ENCODE data around the gene RUNX2.

The RUNX2 gene

DNA sequence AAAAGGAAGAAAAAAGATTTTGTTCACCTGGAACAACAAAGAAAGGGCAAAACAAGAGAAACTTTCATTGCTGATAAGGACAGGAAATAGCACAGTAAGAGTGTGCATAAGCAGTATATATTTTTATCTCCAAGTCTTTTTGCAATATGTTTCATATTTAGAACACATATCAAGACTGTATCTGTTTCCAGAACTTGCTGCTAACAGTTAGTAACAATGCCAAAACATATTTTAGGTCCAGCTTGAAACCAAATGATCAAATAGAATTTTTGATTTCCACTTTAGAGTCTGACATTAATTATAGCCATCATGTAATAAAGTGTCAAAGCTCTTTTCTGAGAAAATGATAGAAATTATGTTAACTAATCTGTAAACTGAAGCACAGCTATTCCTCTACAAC is 193.1 kb downstream of the RUNX2 start:
- Mint-ChIP-seq H3K27me3 (ENCODE audit: low read depth) (no peaks in the 10 kb centered on the region), H3K4me3 (no peak overlapping the region), H3K4me1 (ENCODE audit: low read depth) (no peaks in the 10 kb centered on the region), H3K9me3 (no peaks in the 10 kb centered on the region), H3K36me3 (ENCODE audit: low read depth) (peaks cover 4% of the 10 kb centered on the region), H3K27ac (no peak overlapping the region)

DNA sequence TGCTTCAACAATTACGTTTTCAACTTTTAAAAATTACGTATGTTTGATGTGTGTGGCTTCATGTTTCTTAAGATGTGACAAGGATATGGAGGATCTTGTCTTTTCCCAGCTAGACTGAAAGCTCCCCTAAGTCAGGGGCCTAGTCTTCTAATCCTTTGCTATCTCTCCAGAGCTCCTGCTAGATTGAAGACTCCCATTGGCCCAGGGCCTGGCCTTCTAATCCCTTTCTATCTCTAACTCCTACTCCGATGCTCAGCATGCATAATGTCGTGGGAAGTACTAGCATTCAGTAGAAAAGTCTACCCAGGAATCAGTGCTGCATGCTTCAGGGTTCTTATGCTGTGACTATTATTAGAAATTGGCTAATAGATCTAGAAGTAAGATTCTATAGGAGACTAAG is 194.4 kb downstream of the RUNX2 start:
- Mint-ChIP-seq H3K9me3 (peaks cover 5% of the 10 kb centered on the region), H3K4me1 (ENCODE audit: low read depth) (no peaks in the 10 kb centered on the region), H3K27me3 (ENCODE audit: low read depth) (no peaks in the 10 kb centered on the region), H3K4me3 (no peak overlapping the region), H3K27ac (no peak overlapping the region), H3K36me3 (ENCODE audit: low read depth) (peaks cover 9% of the 10 kb centered on the region)

DNA sequence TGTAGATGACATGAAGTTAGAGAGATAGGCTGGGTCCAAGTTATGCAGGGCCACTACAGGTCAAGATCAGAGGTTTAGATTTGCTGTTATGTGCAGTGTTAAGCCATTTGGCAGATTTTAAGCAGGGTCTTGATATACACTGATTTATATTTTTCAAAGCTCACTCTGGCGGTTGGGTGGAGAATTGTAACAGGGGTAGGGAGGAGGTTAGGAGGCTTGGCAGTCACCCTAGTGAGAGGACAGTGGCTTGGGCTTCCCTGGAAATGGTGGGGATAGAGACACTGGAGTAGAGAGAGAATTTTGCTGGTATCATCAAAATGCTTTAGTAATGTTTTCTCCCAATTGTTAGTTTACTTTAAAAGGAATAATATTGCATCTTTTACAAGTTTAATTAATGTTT is 199.1 kb downstream of the RUNX2 start:
- Mint-ChIP-seq H3K9me3 (peaks cover 11% of the 10 kb centered on the region), H3K4me1 (ENCODE audit: low read depth) (no peaks in the 10 kb centered on the region), H3K36me3 (ENCODE audit: low read depth) (peaks cover 13% of the 10 kb centered on the region), H3K27me3 (ENCODE audit: low read depth) (no peaks in the 10 kb centered on the region), H3K4me3 (no peak overlapping the region), H3K27ac (no peak overlapping the region)

DNA sequence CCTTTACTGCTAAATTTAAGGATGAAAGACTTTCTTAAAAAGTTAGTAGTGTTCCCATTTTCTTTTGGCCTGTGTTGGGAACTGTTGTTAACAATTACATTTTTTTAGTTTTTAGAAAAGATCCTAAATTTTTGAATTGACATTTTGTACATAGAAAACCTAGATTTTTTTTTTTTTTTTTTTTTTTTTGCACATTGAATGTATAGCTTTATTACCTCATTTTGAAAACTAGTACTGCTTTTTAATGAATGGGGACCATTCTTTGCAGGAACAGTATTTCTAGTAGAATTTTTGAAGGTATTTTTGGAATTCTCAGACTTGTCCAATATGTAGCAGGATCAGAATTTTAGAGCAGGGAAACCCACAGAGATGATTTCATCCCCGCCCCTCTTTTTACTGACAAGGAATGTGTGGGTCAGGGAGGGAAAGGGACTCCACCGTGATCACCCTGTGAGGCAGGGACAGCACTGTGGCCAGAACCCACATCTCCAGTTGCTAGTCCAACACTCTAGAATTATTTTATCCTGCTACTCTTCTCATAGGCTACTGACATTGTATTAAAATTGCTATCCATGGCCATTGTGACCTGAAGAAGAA is 204.0 kb downstream of the RUNX2 start:
- peaks cover 9% of the 10 kb centered on the region for H3K4me1 Mint-ChIP-seq (ENCODE audit: low read depth)
- H3K27ac Mint-ChIP-seq = no peak overlapping the region
- H3K27me3 Mint-ChIP-seq (ENCODE audit: low read depth) = no peaks in the 10 kb centered on the region
- no peak overlapping the region for H3K4me3 Mint-ChIP-seq
- peaks cover 8% of the 10 kb centered on the region for H3K9me3 Mint-ChIP-seq
- H3K36me3 Mint-ChIP-seq (ENCODE audit: low read depth) = peaks cover 22% of the 10 kb centered on the region

DNA sequence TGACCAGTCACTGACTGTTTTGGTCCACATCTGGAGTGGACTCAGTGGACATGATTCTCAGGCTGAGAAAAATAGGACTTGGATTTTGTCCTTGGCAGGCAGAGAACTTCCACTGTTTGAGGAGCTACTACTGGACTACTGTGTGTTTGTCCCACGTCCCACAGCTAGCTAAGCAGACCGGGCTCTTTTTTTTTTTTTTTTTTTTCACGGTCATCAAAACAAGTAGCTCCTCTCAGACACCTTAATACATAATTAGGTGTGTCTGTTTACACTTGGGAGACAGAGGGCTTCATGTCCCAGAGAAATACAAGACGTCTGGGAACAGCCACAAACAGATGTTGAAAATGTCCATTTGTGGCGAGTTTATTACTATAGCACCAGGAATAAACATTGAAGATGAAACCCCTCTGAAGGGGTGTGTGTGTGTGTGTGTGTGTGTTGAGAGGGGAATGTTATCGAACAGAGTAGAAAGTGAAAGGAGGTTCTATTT is 204.6 kb downstream of the RUNX2 start:
- Mint-ChIP-seq H3K4me3 (no peak overlapping the region), H3K27me3 (ENCODE audit: low read depth) (no peaks in the 10 kb centered on the region), H3K4me1 (ENCODE audit: low read depth) (peaks cover 9% of the 10 kb centered on the region), H3K36me3 (ENCODE audit: low read depth) (peaks cover 18% of the 10 kb centered on the region), H3K9me3 (peaks cover 4% of the 10 kb centered on the region), H3K27ac (no peak overlapping the region)

DNA sequence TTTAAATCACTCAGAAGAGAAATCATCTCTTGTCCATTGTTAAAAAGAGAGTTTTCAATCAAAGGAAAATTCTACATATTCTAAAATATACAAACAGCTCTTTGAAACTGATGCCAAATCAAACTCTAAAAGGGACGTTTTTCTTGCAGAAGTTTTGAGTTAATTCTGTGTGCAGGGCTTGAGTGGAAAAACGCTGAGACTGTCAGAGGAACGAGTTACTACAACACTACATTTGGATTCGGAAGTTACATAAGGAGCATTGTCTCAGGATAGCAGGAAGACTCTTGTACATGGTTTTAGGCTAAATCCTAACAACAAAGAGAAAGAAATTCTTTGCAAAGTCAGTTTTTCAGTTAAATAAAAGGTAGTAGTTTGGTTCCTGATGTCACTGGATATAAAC is 205.3 kb downstream of the RUNX2 start:
- Mint-ChIP-seq H3K4me1 (ENCODE audit: low read depth) (peaks cover 9% of the 10 kb centered on the region), H3K36me3 (ENCODE audit: low read depth) (peaks cover 17% of the 10 kb centered on the region), H3K27me3 (ENCODE audit: low read depth) (no peaks in the 10 kb centered on the region), H3K4me3 (no peak overlapping the region), H3K27ac (no peak overlapping the region), H3K9me3 (no peaks in the 10 kb centered on the region)

DNA sequence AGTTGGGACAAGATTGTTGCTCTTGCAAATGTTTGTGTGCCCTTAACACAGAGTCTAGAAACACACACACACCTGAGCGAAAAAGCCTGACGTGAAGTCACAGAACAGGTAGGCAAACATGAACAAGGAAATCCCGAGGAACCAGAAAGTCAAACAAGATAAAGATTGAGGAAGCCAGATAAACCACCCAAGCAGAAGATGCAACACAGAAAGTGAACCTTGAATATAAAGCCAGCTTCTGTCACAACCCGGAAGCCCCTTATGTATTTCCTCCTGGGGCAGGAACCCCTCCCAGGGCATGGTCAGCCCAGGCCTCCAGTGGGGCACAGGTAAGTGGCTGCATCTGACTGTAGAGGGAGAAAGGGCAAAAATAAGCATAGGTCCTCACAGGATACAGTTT is 207.8 kb downstream of the RUNX2 start:
- Mint-ChIP-seq H3K4me1 (ENCODE audit: low read depth) (peaks cover 15% of the 10 kb centered on the region), H3K36me3 (ENCODE audit: low read depth) (peaks cover 20% of the 10 kb centered on the region), H3K27me3 (ENCODE audit: low read depth) (no peaks in the 10 kb centered on the region), H3K4me3 (no peak overlapping the region), H3K27ac (no peak overlapping the region), H3K9me3 (no peaks in the 10 kb centered on the region)

DNA sequence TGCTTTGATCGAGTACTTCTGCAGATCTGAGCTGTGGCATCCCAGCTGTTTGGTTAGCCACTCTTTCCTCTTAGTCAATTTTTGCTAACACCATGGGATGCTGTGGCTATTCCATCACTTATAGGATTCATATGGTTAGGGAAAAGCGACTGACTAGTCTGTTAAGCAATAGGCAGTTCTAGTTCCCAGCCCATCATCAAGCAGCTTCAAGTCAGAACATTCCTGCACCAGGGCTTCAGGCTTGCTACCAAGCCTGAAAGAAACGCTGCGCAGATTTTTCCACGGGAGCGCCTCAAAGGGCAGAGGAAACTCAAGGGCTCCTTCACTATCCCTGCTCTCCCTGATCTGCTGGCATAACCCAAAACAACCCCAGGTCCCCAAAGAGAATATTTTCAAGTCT is 209.4 kb downstream of the RUNX2 start:
- no peaks in the 10 kb centered on the region for H3K27me3 Mint-ChIP-seq (ENCODE audit: low read depth)
- peaks cover 24% of the 10 kb centered on the region for H3K36me3 Mint-ChIP-seq (ENCODE audit: low read depth)

DNA sequence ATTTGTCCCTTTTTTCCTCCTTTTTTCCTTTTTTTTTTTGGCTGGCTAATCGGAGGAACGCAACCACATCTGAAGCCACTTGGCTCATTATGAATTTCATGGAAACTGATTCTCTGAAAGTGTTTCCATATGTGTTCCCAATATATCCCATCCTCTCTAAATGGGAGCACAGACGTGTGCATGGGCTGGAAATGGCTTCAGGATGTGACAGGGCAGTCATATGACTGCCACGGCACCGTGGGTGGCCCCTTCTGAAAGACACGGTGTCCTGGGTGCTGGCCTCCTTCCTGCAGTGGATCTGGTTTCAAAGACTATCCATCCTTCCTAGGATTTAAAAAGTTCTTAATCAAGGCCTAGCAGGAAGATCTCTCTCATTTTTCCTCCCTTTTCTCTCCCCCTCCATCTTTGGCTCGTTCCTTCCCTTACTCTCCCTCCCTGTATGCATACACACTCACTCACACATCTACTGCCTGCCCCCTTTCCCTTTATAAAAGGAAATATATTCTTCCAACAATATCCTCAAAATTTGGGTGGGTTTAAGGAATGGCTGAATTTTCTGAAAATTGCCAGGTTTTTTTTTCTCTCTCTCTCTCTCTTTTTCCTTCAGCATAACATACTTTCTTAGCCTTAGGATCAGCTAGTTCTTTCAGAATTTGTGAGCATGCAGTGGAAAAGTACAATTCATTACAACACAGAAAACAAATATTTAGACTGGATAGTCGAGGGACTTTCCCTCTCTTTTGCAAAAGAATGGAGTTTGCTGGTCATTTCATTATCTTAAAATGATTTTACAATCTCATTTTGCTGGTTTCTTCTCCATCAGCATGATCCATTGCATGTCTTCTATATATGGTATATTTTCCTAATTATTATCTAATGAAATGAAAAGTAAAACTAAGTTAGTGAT is 210.8 kb downstream of the RUNX2 start:
- Mint-ChIP-seq H3K4me1 (ENCODE audit: low read depth) (peaks cover 19% of the 10 kb centered on the region), H3K4me3 (no peak overlapping the region), H3K36me3 (ENCODE audit: low read depth) (peaks cover 22% of the 10 kb centered on the region), H3K27ac (no peak overlapping the region), H3K9me3 (no peaks in the 10 kb centered on the region), H3K27me3 (ENCODE audit: low read depth) (no peaks in the 10 kb centered on the region)

More for the DNA sequence above, 209.4 kb downstream of the RUNX2 start:
- Mint-ChIP-seq H3K4me1 (ENCODE audit: low read depth) (peaks cover 17% of the 10 kb centered on the region), H3K4me3 (no peak overlapping the region), H3K9me3 (no peaks in the 10 kb centered on the region), H3K27ac (no peak overlapping the region)

DNA sequence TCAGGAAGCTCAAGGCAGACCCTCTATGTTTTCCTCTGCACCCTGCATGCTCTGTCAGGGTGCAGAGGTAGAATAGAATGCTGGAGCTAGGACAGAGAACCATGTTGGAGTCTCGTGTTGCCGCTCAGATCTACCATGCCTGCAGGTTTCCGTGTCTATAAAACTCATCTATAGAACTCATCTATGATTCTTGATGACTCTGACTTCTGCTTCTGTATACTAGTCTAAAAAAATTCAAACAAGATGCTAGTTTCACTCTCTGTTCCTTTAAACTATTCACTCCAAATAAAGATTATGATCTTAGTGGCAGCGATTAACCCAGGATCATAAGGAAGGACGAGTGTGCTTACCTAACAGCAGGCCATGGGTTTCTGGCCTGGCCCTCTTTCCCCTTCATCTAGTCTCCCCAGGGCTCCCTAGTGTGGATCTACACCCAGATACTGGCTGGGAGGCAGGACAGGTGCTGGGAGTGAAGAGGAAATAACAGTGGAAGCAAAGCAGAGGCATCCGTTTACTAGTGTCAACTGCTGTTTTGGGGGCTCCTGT is 212.3 kb downstream of the RUNX2 start:
- Mint-ChIP-seq H3K4me1 (ENCODE audit: low read depth) (peaks cover 19% of the 10 kb centered on the region), H3K27me3 (ENCODE audit: low read depth) (no peaks in the 10 kb centered on the region), H3K9me3 (no peaks in the 10 kb centered on the region), H3K27ac (no peak overlapping the region), H3K4me3 (no peak overlapping the region), H3K36me3 (ENCODE audit: low read depth) (peaks cover 20% of the 10 kb centered on the region)

DNA sequence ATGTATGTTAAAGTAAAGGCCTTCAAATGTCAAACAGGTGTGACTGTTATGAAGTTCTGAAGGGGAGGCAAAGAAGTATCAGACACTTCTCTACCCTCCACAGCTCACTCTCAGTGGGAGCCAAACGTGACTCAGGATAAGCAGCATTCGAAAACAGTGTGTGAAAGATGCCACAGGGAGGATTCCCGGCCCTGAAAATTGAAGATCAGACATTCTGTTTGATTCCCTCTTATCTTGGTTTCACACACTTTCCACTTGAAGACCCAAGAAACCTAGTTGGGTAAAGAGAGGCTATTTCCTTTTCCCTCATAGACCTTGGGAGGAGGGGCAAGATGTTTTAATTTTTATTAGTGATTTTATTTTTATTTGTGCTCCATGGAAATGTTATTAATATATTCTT is 213.8 kb downstream of the RUNX2 start:
- peaks cover 15% of the 10 kb centered on the region for H3K4me1 Mint-ChIP-seq (ENCODE audit: low read depth)
- no peaks in the 10 kb centered on the region for H3K27me3 Mint-ChIP-seq (ENCODE audit: low read depth)

DNA sequence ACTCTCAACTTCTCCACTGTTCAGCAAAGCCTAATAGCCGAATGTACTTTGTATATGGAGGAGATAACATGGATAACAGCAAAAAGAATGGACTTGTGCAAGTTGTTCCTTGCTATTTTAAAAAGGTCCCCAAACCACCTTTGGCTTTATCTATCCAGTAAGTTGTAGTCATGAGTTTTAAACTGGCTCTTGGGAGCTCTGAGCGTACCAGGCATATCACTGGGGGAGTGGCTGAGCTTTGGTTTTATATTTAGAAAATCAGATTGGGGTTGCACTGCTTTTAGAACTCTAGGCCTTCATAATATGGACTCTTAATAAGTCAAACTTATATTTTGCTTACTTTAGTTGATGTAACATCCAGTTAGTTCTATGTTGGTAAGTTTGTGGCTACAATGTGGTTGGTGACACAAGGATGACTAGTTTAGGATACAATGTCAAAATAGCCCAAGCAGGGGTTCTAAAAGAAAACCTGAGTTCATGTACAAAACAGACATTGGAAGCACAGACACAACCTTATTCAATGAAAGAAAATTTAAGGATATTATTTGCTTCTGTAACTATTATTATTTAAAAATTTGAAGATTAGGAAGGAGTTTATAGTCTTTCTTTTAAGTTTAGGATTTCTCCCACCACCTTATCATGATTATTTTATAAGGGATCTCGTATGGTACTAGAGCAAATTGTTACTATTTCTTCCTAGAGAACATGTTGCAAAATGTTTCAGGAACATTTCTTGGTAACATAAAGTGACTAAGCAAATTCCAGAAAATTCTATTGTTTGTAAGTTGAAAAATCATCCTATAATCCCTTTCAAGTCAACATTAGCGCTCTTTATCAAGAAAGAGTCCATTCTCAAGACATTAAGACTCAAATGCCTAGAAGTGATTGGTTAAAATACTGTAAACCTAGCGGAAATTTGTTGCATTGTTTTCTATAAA is 215.4 kb downstream of the RUNX2 start:
- no peaks in the 10 kb centered on the region for H3K9me3 Mint-ChIP-seq
- H3K27ac Mint-ChIP-seq = no peak overlapping the region
- peaks cover 27% of the 10 kb centered on the region for H3K36me3 Mint-ChIP-seq (ENCODE audit: low read depth)
- no peak overlapping the region for H3K4me3 Mint-ChIP-seq
- H3K27me3 Mint-ChIP-seq (ENCODE audit: low read depth) = no peaks in the 10 kb centered on the region
- peaks cover 23% of the 10 kb centered on the region for H3K4me1 Mint-ChIP-seq (ENCODE audit: low read depth)

More for the DNA sequence above, 213.8 kb downstream of the RUNX2 start:
- Mint-ChIP-seq H3K4me3 (no peak overlapping the region), H3K9me3 (no peaks in the 10 kb centered on the region), H3K27ac (no peak overlapping the region), H3K36me3 (ENCODE audit: low read depth) (peaks cover 16% of the 10 kb centered on the region)

DNA sequence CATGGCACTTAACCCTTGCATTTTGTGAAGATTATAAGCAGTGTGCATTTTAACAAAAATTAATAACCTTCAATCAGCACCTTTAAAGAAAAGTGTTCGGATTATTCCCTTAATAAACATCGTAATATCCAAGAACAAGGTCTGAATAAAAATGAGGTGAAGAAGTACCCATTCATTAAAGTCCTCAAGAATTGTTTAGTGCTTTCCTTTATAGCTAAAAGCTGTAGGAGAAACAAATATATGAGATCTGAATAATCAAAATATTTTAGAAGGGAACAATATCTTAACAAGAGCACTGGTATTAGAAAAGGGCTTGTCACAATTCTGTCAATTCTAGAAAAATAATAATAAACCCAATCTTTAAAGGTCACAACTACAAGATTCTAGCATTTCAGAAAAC is 217.3 kb downstream of the RUNX2 start:
- Mint-ChIP-seq H3K27me3 (ENCODE audit: low read depth) (no peaks in the 10 kb centered on the region), H3K9me3 (no peaks in the 10 kb centered on the region), H3K36me3 (ENCODE audit: low read depth) (peaks cover 24% of the 10 kb centered on the region), H3K4me1 (ENCODE audit: low read depth) (peaks cover 19% of the 10 kb centered on the region), H3K27ac (no peak overlapping the region), H3K4me3 (no peak overlapping the region)
